SK-N-SH (cell line): ENCODE measurements around the gene NIN. TPM values are rescaled to one million over a fixed set of nuclear protein-coding genes. Genes with fewer than 3 reads are reported as not detected.
A peak's percentile ranks its signal among the peaks of the same experiment; 100 is the strongest.

Experiments used
- CTCF ChIA-PET: fragments of 300-600, 350-600 bp; formaldehyde crosslinking; extraction: SDS; loops from one replicate; lab custom pipeline; 2021; lab: Yijun Ruan, JAX
- POLR2A ChIA-PET: fragments of 350-600 bp; sonication (Branson Sonifier 250); formaldehyde crosslinking; extraction: SDS; loops from one replicate; lab custom pipeline; 2020; ENCODE audit warnings: antibody characterized with exemption, inconsistent platforms; lab: Yijun Ruan, JAX
- DNase-seq: peaks from one replicate; pipeline ENCODE4 v3.0.0; 2012
- H2AFZ ChIP-seq: fragments of 200-600 bp; sonication (generic); 2 replicates; pipeline ENCODE4 v1.8.1; 2016; ENCODE audit warnings: antibody characterized with exemption, mild to moderate bottlenecking, low read depth
- H3F3A ChIP-seq: fragments of 200-600 bp; sonication (generic); replicated peaks from 2 replicates; pipeline ENCODE3; 2016; ENCODE audit warnings: antibody characterized with exemption, mild to moderate bottlenecking; ENCODE audit not compliant: insufficient read depth
- H3K27ac ChIP-seq, 2 experiments: fragments of 200-500 bp in 1 of 2; fragments of 200-600 bp in 1 of 2; sonication (Bioruptor generic) in 1 of 2; sonication (generic), shearing (Covaris generic) in 1 of 2; 2 replicates each; pipeline versions ENCODE4 v1.5.1 to v1.6.1; 2014 to 2016; ENCODE audit warnings: low read depth in 2 of 2, inconsistent platforms in 1 of 2, low read length in 1 of 2, mild to moderate bottlenecking in 1 of 2, mixed read lengths in 1 of 2
- H3K27me3 ChIP-seq: fragments of 200-600 bp; sonication (generic), shearing (Covaris generic); 2 replicates; pipeline ENCODE4 v1.6.1; 2016; ENCODE audit warnings: mixed run types; ENCODE audit not compliant: insufficient read depth
- H3K36me3 ChIP-seq, 2 experiments: fragments of 200-500 bp in 1 of 2; fragments of 200-600 bp in 1 of 2; sonication (Bioruptor generic) in 1 of 2; sonication (generic) in 1 of 2; replicated peaks in 1 of 2; 2 replicates each; pipeline versions ENCODE3 to v1.5.1; 2014 to 2016; ENCODE audit warnings: low read length in 1 of 2, mild to moderate bottlenecking in 1 of 2; ENCODE audit not compliant: insufficient read depth in 2 of 2, control insufficient read depth in 1 of 2
- H3K4me1 ChIP-seq, 2 experiments: fragments of 200-500 bp in 1 of 2; fragments of 200-600 bp in 1 of 2; sonication (Bioruptor generic) in 1 of 2; sonication (generic), shearing (Covaris generic) in 1 of 2; 2 replicates each; pipeline versions ENCODE4 v1.5.1 to v1.6.1; 2014 to 2016; ENCODE audit warnings: low read depth in 1 of 2, low read length in 1 of 2, mixed run types in 1 of 2; ENCODE audit not compliant: insufficient read depth in 2 of 2, control insufficient read depth in 1 of 2
- H3K4me2 ChIP-seq: fragments of 200-600 bp; sonication (generic), shearing (Covaris generic); 2 replicates; pipeline ENCODE4 v1.6.1; 2017; ENCODE audit warnings: mixed run types
- H3K4me3 ChIP-seq, 2 experiments: fragments of 200-500 bp in 1 of 2; fragments of 200-600 bp in 1 of 2; sonication (Bioruptor generic) in 1 of 2; sonication (generic), shearing (Covaris generic) in 1 of 2; 2 replicates each; pipeline versions ENCODE4 v1.5.1 to v1.8.1; 2014 to 2016; ENCODE audit warnings: low read depth in 2 of 2, inconsistent platforms in 1 of 2, low read length in 1 of 2, mild to moderate bottlenecking in 1 of 2, mixed read lengths in 1 of 2, moderate library complexity in 1 of 2
- H3K79me2 ChIP-seq: fragments of 200-600 bp; sonication (generic); 2 replicates; pipeline ENCODE4 v1.8.1; 2017; ENCODE audit warnings: mild to moderate bottlenecking; ENCODE audit not compliant: insufficient read depth
- H3K9ac ChIP-seq: fragments of 200-600 bp; sonication (generic); 2 replicates; pipeline ENCODE4 v1.6.1; 2017; ENCODE audit warnings: mixed run types
- H3K9me2 ChIP-seq: fragments of 200-600 bp; sonication (generic); 2 replicates; pipeline ENCODE4 v1.6.1; 2017; ENCODE audit warnings: mixed run types
- H3K9me3 ChIP-seq: fragments of 200-600 bp; sonication (generic); 2 replicates; pipeline ENCODE4 v1.6.1; 2017; ENCODE audit warnings: mixed run types, mild to moderate bottlenecking, moderate library complexity
- H4K20me1 ChIP-seq: fragments of 200-600 bp; sonication (generic); 2 replicates; pipeline ENCODE4 v1.6.1; 2017; ENCODE audit warnings: mild to moderate bottlenecking, mixed run types; ENCODE audit not compliant: insufficient read depth
- ELF1 ChIP-seq: IDR thresholded peaks from 2 replicates; pipeline ENCODE4 v1.4.0; 2012
- EZH2phosphoT487 ChIP-seq: fragments of 200-600 bp; sonication (generic); IDR thresholded peaks from 2 replicates; pipeline ENCODE4 v1.6.1; 2017; ENCODE audit warnings: low read depth, mixed run types, mild to moderate bottlenecking, antibody characterized with exemption, moderate library complexity, borderline replicate concordance
- FOXJ3 ChIP-seq: sonication (generic); formaldehyde crosslinking; IDR thresholded peaks from 2 replicates; pipeline ENCODE4 v1.5.1; 2020; ENCODE audit warnings: mild to moderate bottlenecking, missing genetic modification reagents
- MEF2A ChIP-seq: IDR thresholded peaks from 2 replicates; pipeline ENCODE4 v1.4.0; 2012; ENCODE audit warnings: low read depth, borderline replicate concordance
- NFIC ChIP-seq: IDR thresholded peaks from 2 replicates; pipeline ENCODE4 v1.4.0; 2012; ENCODE audit warnings: borderline replicate concordance
- POLR2AphosphoS5 ChIP-seq: IDR thresholded peaks from 2 replicates; pipeline ENCODE4 v1.6.1; 2012; ENCODE audit warnings: low read depth, low read length
- RCOR1 ChIP-seq: fragments of 150-350 bp; IDR thresholded peaks from 2 replicates; pipeline ENCODE4 v1.6.1; 2017; ENCODE audit warnings: antibody characterized with exemption, low read length
- RFX5 ChIP-seq: IDR thresholded peaks from 2 replicates; pipeline ENCODE4 v1.6.1; 2012; ENCODE audit warnings: mild to moderate bottlenecking, improper control_type of control experiment, low read length
- RXRA ChIP-seq: IDR thresholded peaks from 2 replicates; pipeline ENCODE4 v1.4.0; 2012; ENCODE audit warnings: low read depth, mild to moderate bottlenecking, borderline replicate concordance
- TAF1 ChIP-seq: IDR thresholded peaks from 2 replicates; pipeline ENCODE4 v1.6.1; 2012; ENCODE audit warnings: low read depth, mild to moderate bottlenecking, low read length, moderate library complexity, borderline replicate concordance
- TCF12 ChIP-seq: IDR thresholded peaks from 2 replicates; pipeline ENCODE4 v1.4.0; 2012
- TEAD4 ChIP-seq: IDR thresholded peaks from 2 replicates; pipeline ENCODE4 v1.4.0; 2012; ENCODE audit warnings: mild to moderate bottlenecking, borderline replicate concordance; ENCODE audit not compliant: insufficient read depth
- USF2 ChIP-seq: fragments of 150-350 bp; IDR thresholded peaks from 2 replicates; pipeline ENCODE4 v1.6.1; 2017; ENCODE audit warnings: antibody characterized with exemption, low read length, low read depth, borderline replicate concordance
- YY1 ChIP-seq: IDR thresholded peaks from 2 replicates; pipeline ENCODE4 v1.4.0; 2012; ENCODE audit warnings: low read depth, mild to moderate bottlenecking
- WGBS: methylation state at CpG from one replicate; pipeline ENCODE4 v1.1.6; 2017; ENCODE audit warnings: low lambda C conversion rate; 5-methylcytosine and 5-hydroxymethylcytosine counted together
- polyA plus RNA-seq, 3 experiments: library from polyadenylated mRNA; depleted of rRNA; stranded (reverse); fragments of >200 nt; gene quantifications; 2 replicates each; pipeline ENCODE4 v1.2.3, GENCODE V29; 2012
- TF ChIP-seq, protein P1 (sequence below): fragments of 200-600 bp; sonication (generic); IDR thresholded peaks from 2 replicates; pipeline ENCODE4 v1.6.1; 2017; ENCODE audit warnings: antibody characterized with exemption, mild to moderate bottlenecking, moderate library complexity
- TF ChIP-seq, protein P2 (sequence below): IDR thresholded peaks from 2 replicates; pipeline ENCODE4 v1.4.0; 2012; ENCODE audit warnings: low read depth, borderline replicate concordance
- TF ChIP-seq, protein P3 (sequence below): IDR thresholded peaks from 2 replicates; pipeline ENCODE4 v1.6.1; 2012; ENCODE audit warnings: mild to moderate bottlenecking, low read depth, low read length, moderate library complexity

The NIN gene
- polyA plus RNA-seq, 1 of the 3 experiments (the other 2 are of a cell fraction): 10.0 TPM

DNA sequence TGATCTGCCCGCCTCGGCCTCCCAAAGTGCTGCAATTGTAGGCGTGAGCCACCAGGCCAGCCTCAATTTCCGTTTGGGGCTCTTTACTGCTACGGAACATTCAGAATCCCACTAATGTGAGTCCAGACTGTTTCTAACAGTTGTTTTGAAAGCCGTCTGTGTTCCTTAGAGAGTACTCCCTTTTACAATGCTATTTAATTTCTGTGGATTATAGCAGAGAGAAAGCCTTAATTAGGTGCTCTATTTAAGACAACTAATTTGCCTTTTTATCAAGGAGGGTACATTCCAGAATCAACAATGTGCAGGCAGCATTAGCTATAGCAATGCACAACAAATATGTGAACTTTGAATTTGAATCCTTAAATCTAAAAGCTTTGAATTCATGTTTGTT lies 160.1 kb downstream of the NIN start:
- H3F3A ChIP-seq: peaks cover 6% of the 10 kb centered on the region
- ChIA-PET CTCF (interaction anchor here (1.2 kb wide), 1 partner anchor 103 kb away, joined by 3 read pairs; no protein-coding TSS in a partner anchor), POLR2A (no interaction called here)
- no peaks in the 10 kb centered on the region for H3K9me3 ChIP-seq
- DNase-seq: no peak
- H3K9ac ChIP-seq: no peak overlapping the region
- no peaks in the 10 kb centered on the region for H3K27me3 ChIP-seq
- no peak overlapping the region for H3K4me2 ChIP-seq
- H3K36me3 ChIP-seq: no peaks in the 10 kb centered on the region
- H3K4me3 ChIP-seq: no peak overlapping the region
- no peak overlapping the region for H3K27ac ChIP-seq
- peaks cover 8% of the 10 kb centered on the region; the same call in 1 of the 2 replicates for H4K20me1 ChIP-seq
- H3K79me2 ChIP-seq: peaks cover 19% of the 10 kb centered on the region
- H2AFZ ChIP-seq: no peak overlapping the region
- H3K9me2 ChIP-seq: no peaks in the 10 kb centered on the region
- no peak for TF ChIP-seq RCOR1
- 90% methylated on average over 6 of the region's 6 CpGs for WGBS
- peaks cover 10 to 15% of the 10 kb centered on the region in 2 experiments for H3K4me1 ChIP-seq

- DNase-seq: no peak
- ChIA-PET POLR2A (no interaction called here), CTCF (no interaction called here)
- Histone ChIP-seq H3K79me2 (peaks cover 24% of the 10 kb centered on the region), H2AFZ (0 out of 2 replicates have a peak overlapping the region, but pooled peaks have one; percentile 21), H4K20me1 (peaks cover 8% of the 10 kb centered on the region; the same call in 1 of the 2 replicates), H3K36me3 (no peaks in the 10 kb centered on the region), H3K27me3 (no peaks in the 10 kb centered on the region), H3K4me3 (no peak overlapping the region), H3K4me1 (peaks cover 11 to 15% of the 10 kb centered on the region in 2 experiments), H3F3A (peaks cover 6% of the 10 kb centered on the region), H3K9me3 (no peaks in the 10 kb centered on the region), H3K4me2 (no peak overlapping the region), H3K9me2 (no peaks in the 10 kb centered on the region), H3K9ac (no peak overlapping the region), H3K27ac (peak overlapping the region in 1 of 2 experiments; percentile 0; a peak in 1 of 4 replicates)
- TF ChIP-seq YY1 (no peak), POLR2AphosphoS5 (no peak), NFIC (no peak), FOXJ3 (CRISPR knock-in tag) (no peak), EZH2phosphoT487 (no peak), ELF1 (no peak), MEF2A (no peak), TEAD4 (no peak), TAF1 (no peak), RFX5 (no peak), RXRA (no peak), TCF12 (no peak), RCOR1 (no peak), USF2 (no peak)
- TF ChIP-seq, protein P1, sequence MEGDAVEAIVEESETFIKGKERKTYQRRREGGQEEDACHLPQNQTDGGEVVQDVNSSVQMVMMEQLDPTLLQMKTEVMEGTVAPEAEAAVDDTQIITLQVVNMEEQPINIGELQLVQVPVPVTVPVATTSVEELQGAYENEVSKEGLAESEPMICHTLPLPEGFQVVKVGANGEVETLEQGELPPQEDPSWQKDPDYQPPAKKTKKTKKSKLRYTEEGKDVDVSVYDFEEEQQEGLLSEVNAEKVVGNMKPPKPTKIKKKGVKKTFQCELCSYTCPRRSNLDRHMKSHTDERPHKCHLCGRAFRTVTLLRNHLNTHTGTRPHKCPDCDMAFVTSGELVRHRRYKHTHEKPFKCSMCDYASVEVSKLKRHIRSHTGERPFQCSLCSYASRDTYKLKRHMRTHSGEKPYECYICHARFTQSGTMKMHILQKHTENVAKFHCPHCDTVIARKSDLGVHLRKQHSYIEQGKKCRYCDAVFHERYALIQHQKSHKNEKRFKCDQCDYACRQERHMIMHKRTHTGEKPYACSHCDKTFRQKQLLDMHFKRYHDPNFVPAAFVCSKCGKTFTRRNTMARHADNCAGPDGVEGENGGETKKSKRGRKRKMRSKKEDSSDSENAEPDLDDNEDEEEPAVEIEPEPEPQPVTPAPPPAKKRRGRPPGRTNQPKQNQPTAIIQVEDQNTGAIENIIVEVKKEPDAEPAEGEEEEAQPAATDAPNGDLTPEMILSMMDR: no peak
- TF ChIP-seq, protein P2, sequence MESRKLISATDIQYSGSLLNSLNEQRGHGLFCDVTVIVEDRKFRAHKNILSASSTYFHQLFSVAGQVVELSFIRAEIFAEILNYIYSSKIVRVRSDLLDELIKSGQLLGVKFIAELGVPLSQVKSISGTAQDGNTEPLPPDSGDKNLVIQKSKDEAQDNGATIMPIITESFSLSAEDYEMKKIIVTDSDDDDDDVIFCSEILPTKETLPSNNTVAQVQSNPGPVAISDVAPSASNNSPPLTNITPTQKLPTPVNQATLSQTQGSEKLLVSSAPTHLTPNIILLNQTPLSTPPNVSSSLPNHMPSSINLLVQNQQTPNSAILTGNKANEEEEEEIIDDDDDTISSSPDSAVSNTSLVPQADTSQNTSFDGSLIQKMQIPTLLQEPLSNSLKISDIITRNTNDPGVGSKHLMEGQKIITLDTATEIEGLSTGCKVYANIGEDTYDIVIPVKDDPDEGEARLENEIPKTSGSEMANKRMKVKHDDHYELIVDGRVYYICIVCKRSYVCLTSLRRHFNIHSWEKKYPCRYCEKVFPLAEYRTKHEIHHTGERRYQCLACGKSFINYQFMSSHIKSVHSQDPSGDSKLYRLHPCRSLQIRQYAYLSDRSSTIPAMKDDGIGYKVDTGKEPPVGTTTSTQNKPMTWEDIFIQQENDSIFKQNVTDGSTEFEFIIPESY: no peak
- TF ChIP-seq, protein P3, sequence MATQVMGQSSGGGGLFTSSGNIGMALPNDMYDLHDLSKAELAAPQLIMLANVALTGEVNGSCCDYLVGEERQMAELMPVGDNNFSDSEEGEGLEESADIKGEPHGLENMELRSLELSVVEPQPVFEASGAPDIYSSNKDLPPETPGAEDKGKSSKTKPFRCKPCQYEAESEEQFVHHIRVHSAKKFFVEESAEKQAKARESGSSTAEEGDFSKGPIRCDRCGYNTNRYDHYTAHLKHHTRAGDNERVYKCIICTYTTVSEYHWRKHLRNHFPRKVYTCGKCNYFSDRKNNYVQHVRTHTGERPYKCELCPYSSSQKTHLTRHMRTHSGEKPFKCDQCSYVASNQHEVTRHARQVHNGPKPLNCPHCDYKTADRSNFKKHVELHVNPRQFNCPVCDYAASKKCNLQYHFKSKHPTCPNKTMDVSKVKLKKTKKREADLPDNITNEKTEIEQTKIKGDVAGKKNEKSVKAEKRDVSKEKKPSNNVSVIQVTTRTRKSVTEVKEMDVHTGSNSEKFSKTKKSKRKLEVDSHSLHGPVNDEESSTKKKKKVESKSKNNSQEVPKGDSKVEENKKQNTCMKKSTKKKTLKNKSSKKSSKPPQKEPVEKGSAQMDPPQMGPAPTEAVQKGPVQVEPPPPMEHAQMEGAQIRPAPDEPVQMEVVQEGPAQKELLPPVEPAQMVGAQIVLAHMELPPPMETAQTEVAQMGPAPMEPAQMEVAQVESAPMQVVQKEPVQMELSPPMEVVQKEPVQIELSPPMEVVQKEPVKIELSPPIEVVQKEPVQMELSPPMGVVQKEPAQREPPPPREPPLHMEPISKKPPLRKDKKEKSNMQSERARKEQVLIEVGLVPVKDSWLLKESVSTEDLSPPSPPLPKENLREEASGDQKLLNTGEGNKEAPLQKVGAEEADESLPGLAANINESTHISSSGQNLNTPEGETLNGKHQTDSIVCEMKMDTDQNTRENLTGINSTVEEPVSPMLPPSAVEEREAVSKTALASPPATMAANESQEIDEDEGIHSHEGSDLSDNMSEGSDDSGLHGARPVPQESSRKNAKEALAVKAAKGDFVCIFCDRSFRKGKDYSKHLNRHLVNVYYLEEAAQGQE: no peak
- WGBS: 89% methylated on average over 10 of the region's 10 CpGs
Measured at GRCh38 chr14:50670196-50670865, 160.6 kb downstream of the NIN start.
